RWPE1 (cell line): ENCODE measurements around the gene DNMBP.
"Not testable (repeated sequence)": the region's sequence is repeated elsewhere in the genome, so short reads cannot be mapped to it uniquely, and the experiment has no call there.

Experiments used
- CTCF ChIA-PET: fragments of 350-600 bp; sonication (Branson Sonifier 250); formaldehyde crosslinking; extraction: SDS; loops from one replicate; lab custom pipeline; 2021; lab: Yijun Ruan, JAX
- POLR2A ChIA-PET: fragments of 400-600 bp; formaldehyde crosslinking; extraction: SDS; loops from one replicate; lab custom pipeline; 2020; ENCODE audit warnings: antibody characterized with exemption; ENCODE audit not compliant: low non-redundant PET; lab: Yijun Ruan, JAX
- DNase-seq: peaks from one replicate; pipeline ENCODE4 v3.0.0; 2012; ENCODE audit warnings: low spot score
- H3K27ac ChIP-seq: fragments of 450-650 bp; 2 replicates; pipeline ENCODE4 v1.5.1; 2017
- TF ChIP-seq, protein P1 (sequence below): fragments of 450-650 bp; conservative IDR thresholded peaks from 2 replicates; pipeline ENCODE4 v1.5.1; 2017; ENCODE audit warnings: low read depth, mild to moderate bottlenecking

DNMBP gene

GRCh38 chr10:99995269-99995668 is 14.5 kb downstream of the DNMBP start:
- CTCF ChIA-PET, result interaction anchor here (0.6 to 0.9 kb wide), 2 partner anchors 89 to 510 kb away, joined by 3 to 4 read pairs; no protein-coding TSS in a partner anchor
- H3K27ac ChIP-seq, result peak overlapping the region; percentile 59
- no peak for DNase-seq
- POLR2A ChIA-PET, result no interaction called here
- TF ChIP-seq, protein P1, sequence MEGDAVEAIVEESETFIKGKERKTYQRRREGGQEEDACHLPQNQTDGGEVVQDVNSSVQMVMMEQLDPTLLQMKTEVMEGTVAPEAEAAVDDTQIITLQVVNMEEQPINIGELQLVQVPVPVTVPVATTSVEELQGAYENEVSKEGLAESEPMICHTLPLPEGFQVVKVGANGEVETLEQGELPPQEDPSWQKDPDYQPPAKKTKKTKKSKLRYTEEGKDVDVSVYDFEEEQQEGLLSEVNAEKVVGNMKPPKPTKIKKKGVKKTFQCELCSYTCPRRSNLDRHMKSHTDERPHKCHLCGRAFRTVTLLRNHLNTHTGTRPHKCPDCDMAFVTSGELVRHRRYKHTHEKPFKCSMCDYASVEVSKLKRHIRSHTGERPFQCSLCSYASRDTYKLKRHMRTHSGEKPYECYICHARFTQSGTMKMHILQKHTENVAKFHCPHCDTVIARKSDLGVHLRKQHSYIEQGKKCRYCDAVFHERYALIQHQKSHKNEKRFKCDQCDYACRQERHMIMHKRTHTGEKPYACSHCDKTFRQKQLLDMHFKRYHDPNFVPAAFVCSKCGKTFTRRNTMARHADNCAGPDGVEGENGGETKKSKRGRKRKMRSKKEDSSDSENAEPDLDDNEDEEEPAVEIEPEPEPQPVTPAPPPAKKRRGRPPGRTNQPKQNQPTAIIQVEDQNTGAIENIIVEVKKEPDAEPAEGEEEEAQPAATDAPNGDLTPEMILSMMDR, result no peak

GRCh38 chr10:99994801-99995200 is 14.9 kb downstream of the DNMBP start:
- peak overlapping the region; percentile 59 for H3K27ac ChIP-seq
- TF ChIP-seq, protein P1, result no peak
- ChIA-PET CTCF (interaction anchor here (0.6 to 0.9 kb wide), 3 partner anchors 88 to 509 kb away, joined by 3 to 4 read pairs (median 4); no protein-coding TSS in a partner anchor), POLR2A (no interaction called here)
- DNase-seq, result no peak

DNA sequence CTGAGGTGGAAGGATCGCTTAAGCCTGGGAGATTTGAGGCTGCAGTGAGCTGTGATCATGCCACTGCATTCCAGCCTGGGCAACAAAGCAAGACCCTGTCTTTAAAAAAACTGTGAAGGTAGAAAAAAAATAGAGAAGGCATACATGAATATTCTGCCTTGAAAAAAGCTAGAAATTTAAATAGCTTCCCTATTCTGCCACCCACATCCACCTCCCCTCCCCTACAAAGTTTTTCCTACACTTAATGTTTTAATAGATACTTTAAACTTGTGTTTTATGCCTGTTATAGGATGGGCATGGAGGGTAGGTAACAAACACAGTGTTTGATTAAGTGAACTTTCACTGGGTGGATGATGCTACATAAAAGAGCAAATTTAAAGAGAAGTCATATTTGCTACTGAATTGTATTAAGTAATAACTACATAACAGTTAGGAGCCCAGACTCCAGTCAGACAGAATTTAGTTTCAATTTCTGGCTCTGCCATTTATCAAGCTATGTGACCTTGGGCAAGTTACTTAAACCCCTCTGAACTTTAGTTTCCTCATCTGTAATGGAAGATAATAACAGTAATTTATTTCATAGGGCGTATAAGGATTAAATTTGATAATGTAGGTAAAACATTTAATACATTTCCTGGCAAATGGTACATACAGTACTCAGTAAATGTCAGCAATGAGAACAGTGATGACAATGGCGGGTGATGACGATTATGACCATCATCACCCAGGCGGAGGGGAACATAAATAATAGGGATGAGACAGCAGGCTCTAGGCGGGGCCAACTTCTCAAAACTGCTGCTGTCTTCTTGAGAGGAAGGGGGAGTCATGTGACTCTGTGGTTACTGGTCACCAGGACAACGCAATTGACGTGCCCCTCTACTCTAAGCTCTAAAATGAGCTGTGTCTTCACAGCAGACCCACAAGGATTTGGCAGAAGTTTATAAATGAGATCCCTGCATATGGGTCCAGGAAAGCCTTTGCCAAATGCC is 15.8 kb downstream of the DNMBP start:
- POLR2A ChIA-PET, result no interaction called here
- H3K27ac ChIP-seq, result peak overlapping the region; percentile 46
- CTCF ChIA-PET, result interaction anchor here (0.5 to 1.2 kb wide), 4 partner anchors 12 to 525 kb away, joined by 3 to 10 read pairs (median 6); no protein-coding TSS in a partner anchor
- DNase-seq, result peak; percentile 50
- TF ChIP-seq, protein P1, result no peak

GRCh38 chr10:99985637-99986036 is 24.1 kb downstream of the DNMBP start:
- CTCF ChIA-PET, POLR2A ChIA-PET, DNase-seq: not testable (repeated sequence)
- peak overlapping the region; percentile 76 for H3K27ac ChIP-seq

DNA sequence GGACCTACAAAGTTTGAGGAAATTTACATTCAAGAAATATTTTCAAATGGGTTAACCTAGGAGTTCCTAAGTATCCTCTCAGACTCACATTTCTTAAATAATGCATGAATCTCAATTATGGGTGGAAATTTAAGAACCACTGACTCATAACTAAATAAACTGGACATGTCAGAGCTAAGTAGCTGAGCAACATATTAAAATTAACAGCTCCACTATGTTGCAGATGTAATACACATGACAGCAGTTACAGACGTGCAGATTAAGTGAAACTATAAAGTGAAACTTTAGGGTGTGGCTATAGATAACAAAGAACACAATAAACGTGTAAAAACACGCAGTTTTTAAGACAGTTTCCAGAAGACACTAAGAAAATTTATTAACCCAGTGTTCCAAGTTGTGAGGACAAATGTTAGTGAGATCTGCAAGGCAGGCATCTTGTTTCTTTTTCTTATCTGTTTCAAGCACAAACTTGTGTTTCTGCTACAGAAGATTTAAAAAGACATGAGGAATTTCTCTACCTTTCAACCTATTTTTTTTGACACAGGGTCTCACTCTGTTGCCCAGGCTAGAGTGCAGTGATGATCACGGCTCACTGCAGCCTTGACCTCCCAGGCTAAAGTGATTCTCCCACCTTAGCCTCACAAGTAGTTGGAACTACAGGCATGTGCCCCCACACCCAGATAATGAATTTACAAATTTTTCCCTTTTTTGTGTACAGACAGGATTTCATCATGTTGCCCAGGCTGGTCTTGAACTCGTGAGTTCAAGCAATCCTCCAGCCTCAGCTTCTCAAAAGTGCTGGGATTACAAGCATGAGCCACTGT is 25.3 kb downstream of the DNMBP start:
- POLR2A ChIA-PET, result no interaction called here
- H3K27ac ChIP-seq, result peak overlapping the region; percentile 89
- TF ChIP-seq, protein P1, result no peak
- peak; percentile 83 for DNase-seq
- CTCF ChIA-PET, result interaction anchor here (0.6 to 1.4 kb wide), 4 partner anchors 24 to 246 kb away, joined by 3 to 5 read pairs (median 4); no protein-coding TSS in a partner anchor

DNA sequence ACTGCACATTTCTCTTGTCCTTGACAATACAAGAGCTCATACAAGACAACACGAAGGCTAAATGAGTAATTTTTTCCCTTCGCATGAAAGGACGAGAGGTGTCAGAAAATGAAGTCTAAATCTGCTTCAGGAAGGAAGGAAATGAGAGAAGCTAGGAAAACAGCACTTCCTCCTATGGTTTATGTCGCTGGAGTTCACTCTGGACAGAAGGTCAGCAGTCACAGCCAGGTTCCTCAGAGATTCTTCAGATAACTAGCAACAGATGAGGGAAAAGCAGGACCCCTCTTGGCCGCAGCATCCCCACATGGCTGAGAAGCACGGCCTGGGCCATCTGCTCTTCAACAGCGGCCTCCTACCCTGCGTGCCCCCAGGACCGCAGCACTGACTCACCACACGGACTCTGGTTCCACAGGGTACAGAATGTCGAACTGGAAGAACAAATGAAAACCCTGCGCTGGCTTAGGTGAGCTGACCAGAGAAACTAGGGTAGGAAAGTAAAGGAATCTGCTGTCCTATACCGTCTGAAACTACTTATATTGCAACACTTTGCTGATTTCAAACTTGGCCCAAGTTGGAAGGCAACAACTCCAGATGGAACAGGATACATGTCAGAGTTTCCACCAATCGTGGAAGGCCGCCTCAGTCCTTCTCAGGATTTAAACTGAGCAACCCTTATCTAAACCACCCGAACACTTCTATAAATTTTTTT is 26.3 kb downstream of the DNMBP start:
- POLR2A ChIA-PET, result no interaction called here
- CTCF ChIA-PET, result interaction anchor here (0.6 to 1.4 kb wide), 5 partner anchors 25 to 499 kb away, joined by 3 to 5 read pairs (median 3); no protein-coding TSS in a partner anchor
- no peak for DNase-seq
- TF ChIP-seq, protein P1, result no peak
- peak overlapping the region; percentile 87 for H3K27ac ChIP-seq
